ENCODE results near the gene BCL7A.

The BCL7A gene

GRCh38 chr12:122018937-122019336, 2.7 kb upstream of the BCL7A start:
- H3K36me3 ChIP-seq (ENCODE audit: control insufficient read depth, insufficient read depth, low read length): no peaks in the 10 kb centered on the region
- H3K9me3 ChIP-seq (ENCODE audit: control insufficient read depth, insufficient read depth, low read length): no peaks in the 10 kb centered on the region
- H3K27ac ChIP-seq (ENCODE audit: low read depth, low read length): no peak overlapping the region
- H3K27me3 ChIP-seq (ENCODE audit: control insufficient read depth, insufficient read depth, low read length): peaks cover 26% of the 10 kb centered on the region
- no peak overlapping the region for H3K4me3 ChIP-seq (ENCODE audit: low read depth, low read length)
- H3K9ac ChIP-seq (ENCODE audit: low read depth, low read length): no peak overlapping the region
- no peaks in the 10 kb centered on the region for H3K4me1 ChIP-seq (ENCODE audit: control insufficient read depth, insufficient read depth, low read length)

DNA sequence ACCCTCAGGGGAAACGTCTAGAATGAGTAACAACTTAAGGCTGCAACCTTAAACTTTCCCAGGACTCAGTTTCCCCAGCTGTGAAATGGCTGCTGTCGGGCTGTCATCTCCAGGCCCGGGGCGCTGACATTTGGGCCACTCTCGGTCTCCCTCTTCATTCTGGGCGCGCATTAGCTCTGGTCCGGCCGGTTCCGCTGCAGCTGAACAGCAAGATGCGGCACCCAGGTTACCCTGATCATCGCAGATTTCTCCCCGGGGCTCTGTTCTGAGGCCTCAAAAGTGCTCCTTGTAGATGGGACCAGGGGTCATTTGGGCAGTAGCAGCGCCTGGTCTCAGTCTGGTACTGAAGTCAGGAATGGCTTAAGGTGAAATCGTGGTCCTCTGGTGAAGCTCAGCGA, 890 bp upstream of the BCL7A start:
- H3K4me1 ChIP-seq (ENCODE audit: control insufficient read depth, insufficient read depth, low read length): no peaks in the 10 kb centered on the region
- no peak overlapping the region for H3K27ac ChIP-seq (ENCODE audit: low read depth, low read length)
- peak overlapping the region; percentile 78 for H3K4me3 ChIP-seq (ENCODE audit: low read depth, low read length)
- H3K9ac ChIP-seq (ENCODE audit: low read depth, low read length): no peak overlapping the region
- no peaks in the 10 kb centered on the region for H3K9me3 ChIP-seq (ENCODE audit: control insufficient read depth, insufficient read depth, low read length)
- no peaks in the 10 kb centered on the region for H3K36me3 ChIP-seq (ENCODE audit: control insufficient read depth, insufficient read depth, low read length)
- H3K27me3 ChIP-seq (ENCODE audit: control insufficient read depth, insufficient read depth, low read length): peaks cover 26% of the 10 kb centered on the region

DNA sequence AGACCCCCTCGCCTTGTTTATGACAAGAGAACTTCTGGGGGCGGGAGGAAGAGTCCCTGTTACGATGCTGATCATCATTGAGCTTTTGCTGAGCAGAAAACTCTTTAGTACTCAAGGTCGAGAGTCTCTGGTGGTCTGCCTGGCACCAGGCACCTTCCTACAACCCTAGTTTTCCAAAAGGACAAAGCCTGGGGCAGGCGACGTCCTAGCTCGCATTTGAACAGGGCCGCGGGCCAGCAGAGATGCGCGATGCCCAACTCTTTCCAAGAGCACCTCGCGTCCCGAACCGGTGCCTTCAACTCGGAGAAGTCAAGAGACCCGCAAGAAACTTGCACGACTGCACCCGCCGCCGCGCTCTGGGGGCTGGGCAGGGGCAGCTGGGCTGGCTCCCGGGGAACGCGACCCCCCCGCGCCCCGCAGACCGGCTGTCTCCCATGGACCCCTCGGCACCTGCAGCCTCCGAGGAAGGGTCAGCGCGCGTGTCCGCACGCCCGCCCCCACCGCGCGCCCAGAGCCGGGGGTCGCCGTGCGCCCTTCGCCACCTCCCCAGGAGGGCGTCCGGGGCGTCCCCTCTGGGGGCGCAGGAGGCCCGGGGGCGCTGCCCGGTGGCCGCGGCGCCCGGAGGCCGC, 377 bp upstream of the BCL7A start:
- H3K27ac ChIP-seq (ENCODE audit: low read depth, low read length): no peak overlapping the region
- no peaks in the 10 kb centered on the region for H3K9me3 ChIP-seq (ENCODE audit: control insufficient read depth, insufficient read depth, low read length)
- H3K9ac ChIP-seq (ENCODE audit: low read depth, low read length): no peak overlapping the region
- peaks cover 26% of the 10 kb centered on the region for H3K27me3 ChIP-seq (ENCODE audit: control insufficient read depth, insufficient read depth, low read length)
- no peaks in the 10 kb centered on the region for H3K4me1 ChIP-seq (ENCODE audit: control insufficient read depth, insufficient read depth, low read length)
- no peaks in the 10 kb centered on the region for H3K36me3 ChIP-seq (ENCODE audit: control insufficient read depth, insufficient read depth, low read length)
- peak overlapping the region; percentile 78 for H3K4me3 ChIP-seq (ENCODE audit: low read depth, low read length)

- Histone ChIP-seq H3K4me3 (ENCODE audit: low read depth, low read length) (peak overlapping the region; percentile 78), H3K27ac (ENCODE audit: low read depth, low read length) (no peak overlapping the region), H3K36me3 (ENCODE audit: control insufficient read depth, insufficient read depth, low read length) (no peaks in the 10 kb centered on the region), H3K27me3 (ENCODE audit: control insufficient read depth, insufficient read depth, low read length) (peaks cover 26% of the 10 kb centered on the region), H3K4me1 (ENCODE audit: control insufficient read depth, insufficient read depth, low read length) (no peaks in the 10 kb centered on the region), H3K9me3 (ENCODE audit: control insufficient read depth, insufficient read depth, low read length) (no peaks in the 10 kb centered on the region), H3K9ac (ENCODE audit: low read depth, low read length) (peak overlapping the region; percentile 45)
Observed at GRCh38 chr12:122022393-122023338, 982 bp downstream of the BCL7A start.

DNA sequence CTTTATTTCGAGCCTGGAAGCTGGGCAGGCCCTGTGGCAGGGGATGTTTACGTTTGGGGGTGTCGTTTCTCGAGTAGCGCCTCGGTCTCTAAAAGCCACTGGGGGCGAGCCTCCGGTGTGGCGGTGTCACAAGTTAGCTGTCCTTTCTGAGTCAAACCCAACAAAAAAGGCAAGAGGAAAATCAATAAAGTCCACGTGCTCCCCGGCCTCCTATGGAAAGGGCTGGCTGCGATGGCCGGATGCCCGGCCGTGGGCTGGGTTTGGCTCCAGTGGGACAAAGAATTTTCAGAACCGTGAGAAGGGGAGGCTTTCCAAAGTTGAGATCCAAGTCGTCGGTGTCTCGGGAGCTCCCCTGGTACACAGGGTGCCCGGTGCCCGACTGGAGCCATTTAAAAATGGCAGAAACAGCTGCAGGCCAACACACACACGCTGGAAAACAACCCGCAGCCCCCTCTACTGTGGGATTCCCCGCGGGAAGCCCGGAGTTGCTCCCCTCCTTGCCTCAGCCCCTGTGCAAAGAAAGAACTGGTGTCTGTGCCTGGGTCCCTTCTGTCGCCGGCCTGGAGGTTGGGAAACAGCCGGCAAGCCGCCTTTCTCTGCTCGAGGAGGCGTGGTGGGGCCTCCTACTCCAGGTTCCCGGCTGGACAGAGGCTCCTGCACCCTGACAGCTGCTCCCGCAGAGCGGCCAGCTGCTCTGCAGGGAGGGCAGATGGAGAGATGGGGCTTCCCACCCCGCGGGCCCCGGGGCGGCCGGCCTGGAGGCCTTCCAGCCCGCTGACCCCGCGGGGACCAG, 1.9 kb downstream of the BCL7A start:
- peak overlapping the region; percentile 26 for H3K27ac ChIP-seq (ENCODE audit: low read depth, low read length)
- no peaks in the 10 kb centered on the region for H3K4me1 ChIP-seq (ENCODE audit: control insufficient read depth, insufficient read depth, low read length)
- H3K9ac ChIP-seq (ENCODE audit: low read depth, low read length): peak overlapping the region; percentile 45; the same call in 1 of the 2 replicates

GRCh38 chr12:122024132-122024785, 2.6 kb downstream of the BCL7A start:
- Histone ChIP-seq H3K9ac (ENCODE audit: low read depth, low read length) (no peak overlapping the region), H3K4me3 (ENCODE audit: low read depth, low read length) (no peak overlapping the region)

More for the DNA sequence above, 1.9 kb downstream of the BCL7A start:
- H3K36me3 ChIP-seq (ENCODE audit: control insufficient read depth, insufficient read depth, low read length): no peaks in the 10 kb centered on the region
- peaks cover 26% of the 10 kb centered on the region for H3K27me3 ChIP-seq (ENCODE audit: control insufficient read depth, insufficient read depth, low read length)
- H3K4me3 ChIP-seq (ENCODE audit: low read depth, low read length): peak overlapping the region; percentile 78
- no peaks in the 10 kb centered on the region for H3K9me3 ChIP-seq (ENCODE audit: control insufficient read depth, insufficient read depth, low read length)

DNA sequence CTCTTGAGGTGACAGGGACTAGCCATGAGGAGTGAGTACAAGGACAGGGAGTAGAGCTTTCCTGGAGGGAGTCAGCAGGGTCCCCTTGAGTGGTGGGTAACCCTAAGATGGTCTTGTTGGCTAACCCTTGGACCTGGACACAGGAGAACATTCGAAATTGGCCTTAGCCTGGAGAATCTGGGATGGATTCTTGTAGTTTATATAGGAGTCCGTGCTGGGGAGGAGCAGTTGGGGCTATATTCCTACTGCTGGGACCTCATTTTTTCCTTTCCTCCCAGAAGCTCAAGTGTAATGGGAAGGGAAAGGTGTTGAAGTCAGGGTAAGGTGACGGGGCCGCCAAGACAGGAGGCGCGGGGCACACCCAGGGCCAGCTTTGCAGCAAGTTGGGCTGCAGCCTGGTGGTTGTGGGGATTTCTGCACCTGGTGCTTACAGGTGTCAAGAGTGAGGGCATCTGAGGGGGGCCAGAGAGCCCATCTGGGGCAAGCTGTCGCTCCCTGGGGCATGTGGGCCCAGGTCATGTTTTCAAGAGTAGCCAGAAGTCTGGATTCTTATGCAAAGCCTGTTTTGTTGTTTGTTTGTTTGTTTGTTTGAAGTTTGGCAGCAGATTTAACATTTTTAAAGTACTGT, 5.1 kb downstream of the BCL7A start:
- peaks cover 6% of the 10 kb centered on the region; the same call in 1 of the 2 replicates for H3K27me3 ChIP-seq (ENCODE audit: control insufficient read depth, insufficient read depth, low read length)
- H3K27ac ChIP-seq (ENCODE audit: low read depth, low read length): no peak overlapping the region
- H3K4me1 ChIP-seq (ENCODE audit: control insufficient read depth, insufficient read depth, low read length): peaks cover 7% of the 10 kb centered on the region; the same call in 1 of the 2 replicates
- no peak overlapping the region for H3K4me3 ChIP-seq (ENCODE audit: low read depth, low read length)
- H3K9ac ChIP-seq (ENCODE audit: low read depth, low read length): no peak overlapping the region
- no peaks in the 10 kb centered on the region for H3K9me3 ChIP-seq (ENCODE audit: control insufficient read depth, insufficient read depth, low read length)
- no peaks in the 10 kb centered on the region for H3K36me3 ChIP-seq (ENCODE audit: control insufficient read depth, insufficient read depth, low read length)

More at GRCh38 chr12:122024132-122024785, 2.6 kb downstream of the BCL7A start:
- no peak overlapping the region for H3K27ac ChIP-seq (ENCODE audit: low read depth, low read length)
- 0 out of 2 replicates have a peak, but pooled peaks cover under 1% of the 10 kb centered on the region for H3K4me1 ChIP-seq (ENCODE audit: control insufficient read depth, insufficient read depth, low read length)
- no peaks in the 10 kb centered on the region for H3K9me3 ChIP-seq (ENCODE audit: control insufficient read depth, insufficient read depth, low read length)
- peaks cover 25% of the 10 kb centered on the region for H3K27me3 ChIP-seq (ENCODE audit: control insufficient read depth, insufficient read depth, low read length)
- H3K36me3 ChIP-seq (ENCODE audit: control insufficient read depth, insufficient read depth, low read length): no peaks in the 10 kb centered on the region

- Histone ChIP-seq H3K4me1 (ENCODE audit: control insufficient read depth, insufficient read depth, low read length) (peaks cover 7% of the 10 kb centered on the region; the same call in 1 of the 2 replicates), H3K36me3 (ENCODE audit: control insufficient read depth, insufficient read depth, low read length) (no peaks in the 10 kb centered on the region), H3K9ac (ENCODE audit: low read depth, low read length) (no peak overlapping the region), H3K9me3 (ENCODE audit: control insufficient read depth, insufficient read depth, low read length) (no peaks in the 10 kb centered on the region), H3K4me3 (ENCODE audit: low read depth, low read length) (no peak overlapping the region), H3K27me3 (ENCODE audit: control insufficient read depth, insufficient read depth, low read length) (peaks cover under 1% of the 10 kb centered on the region; the same call in 1 of the 2 replicates), H3K27ac (ENCODE audit: low read depth, low read length) (no peak overlapping the region)
Observed at GRCh38 chr12:122028165-122028904, 6.7 kb downstream of the BCL7A start.

- H3K4me1 ChIP-seq (ENCODE audit: control insufficient read depth, insufficient read depth, low read length): peaks cover 7% of the 10 kb centered on the region; the same call in 1 of the 2 replicates
- no peaks in the 10 kb centered on the region for H3K9me3 ChIP-seq (ENCODE audit: control insufficient read depth, insufficient read depth, low read length)
- no peak overlapping the region for H3K4me3 ChIP-seq (ENCODE audit: low read depth, low read length)
- no peak overlapping the region for H3K27ac ChIP-seq (ENCODE audit: low read depth, low read length)
- H3K9ac ChIP-seq (ENCODE audit: low read depth, low read length): no peak overlapping the region
- no peaks in the 10 kb centered on the region for H3K27me3 ChIP-seq (ENCODE audit: control insufficient read depth, insufficient read depth, low read length)
- H3K36me3 ChIP-seq (ENCODE audit: control insufficient read depth, insufficient read depth, low read length): no peaks in the 10 kb centered on the region
Observed at GRCh38 chr12:122028905-122029560, 7.3 kb downstream of the BCL7A start.
